Measurements from ENCODE around the gene WDFY4.

DNA sequence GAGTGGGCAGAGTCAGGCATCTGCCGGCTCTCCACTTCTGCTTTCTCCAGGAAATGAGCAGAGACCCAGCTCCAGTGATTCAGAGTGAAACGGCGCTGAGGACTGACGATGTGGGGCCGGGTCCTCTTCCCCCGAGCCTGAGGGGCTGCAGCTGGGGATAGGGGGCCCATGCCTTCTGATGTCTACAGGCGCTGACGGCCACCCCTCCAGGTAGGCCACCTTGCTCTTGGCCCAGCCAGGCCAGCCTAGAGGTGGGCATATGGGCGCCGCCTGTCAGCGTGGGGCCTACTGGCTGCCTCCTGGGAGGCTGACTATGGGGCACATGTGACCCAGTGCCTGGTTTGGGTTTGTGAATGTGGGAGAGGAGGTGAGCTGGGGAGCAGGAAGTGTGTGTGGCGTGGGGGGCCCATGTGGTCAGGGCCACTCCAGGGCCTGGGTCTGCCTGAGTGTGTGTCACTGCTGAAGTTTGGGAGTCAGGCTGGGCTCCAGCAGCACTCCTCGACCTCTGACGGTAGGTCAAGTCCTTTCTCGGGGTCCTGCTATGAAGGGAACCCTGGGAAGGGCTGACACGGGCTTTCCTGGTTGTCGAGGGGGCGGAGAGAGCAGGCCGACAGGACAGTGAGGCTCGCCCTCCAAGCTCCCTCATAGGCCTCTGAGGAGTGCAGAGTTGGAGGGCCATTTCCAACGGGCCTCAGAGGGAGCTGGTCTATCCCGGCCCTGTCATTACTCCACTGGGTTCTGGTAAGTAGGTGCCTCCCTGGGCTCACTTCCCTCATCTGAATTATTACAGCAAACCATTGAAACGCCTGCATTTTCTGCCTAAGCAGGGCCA lies at the start of gene WDFY4:
- TF ChIP-seq POLR2A (IDR thresholded peaks at IDR 0.05) = no peak
- TF ChIP-seq, protein P1, sequence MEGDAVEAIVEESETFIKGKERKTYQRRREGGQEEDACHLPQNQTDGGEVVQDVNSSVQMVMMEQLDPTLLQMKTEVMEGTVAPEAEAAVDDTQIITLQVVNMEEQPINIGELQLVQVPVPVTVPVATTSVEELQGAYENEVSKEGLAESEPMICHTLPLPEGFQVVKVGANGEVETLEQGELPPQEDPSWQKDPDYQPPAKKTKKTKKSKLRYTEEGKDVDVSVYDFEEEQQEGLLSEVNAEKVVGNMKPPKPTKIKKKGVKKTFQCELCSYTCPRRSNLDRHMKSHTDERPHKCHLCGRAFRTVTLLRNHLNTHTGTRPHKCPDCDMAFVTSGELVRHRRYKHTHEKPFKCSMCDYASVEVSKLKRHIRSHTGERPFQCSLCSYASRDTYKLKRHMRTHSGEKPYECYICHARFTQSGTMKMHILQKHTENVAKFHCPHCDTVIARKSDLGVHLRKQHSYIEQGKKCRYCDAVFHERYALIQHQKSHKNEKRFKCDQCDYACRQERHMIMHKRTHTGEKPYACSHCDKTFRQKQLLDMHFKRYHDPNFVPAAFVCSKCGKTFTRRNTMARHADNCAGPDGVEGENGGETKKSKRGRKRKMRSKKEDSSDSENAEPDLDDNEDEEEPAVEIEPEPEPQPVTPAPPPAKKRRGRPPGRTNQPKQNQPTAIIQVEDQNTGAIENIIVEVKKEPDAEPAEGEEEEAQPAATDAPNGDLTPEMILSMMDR (IDR thresholded peaks at IDR 0.05) = no peak
